Mucosa of descending colon (tissue), 3 donors: ENCODE results near the gene RPL3. TPM values are rescaled to one million over a fixed set of nuclear protein-coding genes. Genes with fewer than 3 reads are reported as not detected.

Experiments
- ATAC-seq: fragments of 200-7000 bp; cut with Tn5 transposase; one replicate; pipeline ENCODE4 v1.9.1; 2020; ENCODE audit warnings: mild to moderate bottlenecking, moderate library complexity
- DNase-seq, 3 donors: peaks; one replicate each; pipeline ENCODE4 v3.0.0-alpha.2; 2020
- H3K36me3 ChIP-seq: fragments of 200-600 bp; one replicate; pipeline ENCODE4 v1.8.0; 2021; ENCODE audit warnings: low read depth, mild to moderate bottlenecking
- H3K4me1 ChIP-seq: fragments of 200-600 bp; one replicate; pipeline ENCODE4 v1.8.0; 2021; ENCODE audit warnings: low read depth, mild to moderate bottlenecking
- H3K4me3 ChIP-seq: fragments of 200-600 bp; one replicate; pipeline ENCODE4 v1.8.0; 2021; ENCODE audit warnings: mild to moderate bottlenecking
- H3K9me3 ChIP-seq: fragments of 200-600 bp; one replicate; pipeline ENCODE4 v1.8.0; 2021; ENCODE audit warnings: mild to moderate bottlenecking
- CTCF ChIP-seq: fragments of 200-600 bp; IDR thresholded peaks from one replicate; pipeline ENCODE4 v1.8.0; 2022; ENCODE audit warnings: antibody characterized with exemption, mild to moderate bottlenecking
- intact Hi-C, 2 donors: fragments of 100-400 bp; cut with DNase I in 1 of 2; cut with micrococcal nuclease in 1 of 2; formaldehyde crosslinking; loops; one replicate each; pipeline versions ENCODE4 v1.11.0 to v1.11.1; 2022; cut with DNase I, micrococcal nuclease
- total RNA-seq, 3 donors: library from RNA; stranded (reverse); fragmentation: NEBNext Ultra II Directional in 2 of 3; extraction: Animal tissue kit (Norgen Biotek cat#: 25700) in 2 of 3; gene quantifications; one replicate each; pipeline versions ENCODE4 v1.2.1 to v1.2.4, GENCODE V29; 2021 to 2023
- donor health status: DM: no; HTN: no; CAD: no; lungs with moderate emphysema.
- donor health status: DM: no; HTN: no; CAD: no.
- donor health status: DM: no; HTN: yes; CAD: no.

RPL3 gene
- total RNA-seq, 3 donors from 2014 or later: 1,561 to 1,749 (median 1,709) TPM

GRCh38 chr22:39312410-39312809 lies 7.0 kb downstream of the RPL3 start:
- Histone ChIP-seq H3K36me3 (peaks cover 21% of the 10 kb centered on the region), H3K4me1 (peaks cover 24% of the 10 kb centered on the region), H3K4me3 (no peak overlapping the region), H3K9me3 (no peaks in the 10 kb centered on the region)
- TF ChIP-seq CTCF: no peak
- DNase-seq (peak in 1 of 3 donors; percentile 29), ATAC-seq (no peak)
- intact Hi-C loops: loop anchor here (5.0 to 10.0 kb wide), 2 partner anchors 138 to 140 kb away; no protein-coding TSS in a partner anchor

- no peak for ATAC-seq
- DNase-seq: peak in 1 of 3 donors; percentile 50
- intact Hi-C loops: loop anchor here (5.0 to 10.0 kb wide), 2 partner anchors 137 to 139 kb away; no protein-coding TSS in a partner anchor
- Histone ChIP-seq H3K36me3 (peaks cover 21% of the 10 kb centered on the region), H3K4me1 (peaks cover 18% of the 10 kb centered on the region), H3K4me3 (no peak overlapping the region), H3K9me3 (no peaks in the 10 kb centered on the region)
- TF ChIP-seq CTCF: no peak
Measured at GRCh38 chr22:39311592-39312400, 7.6 kb downstream of the RPL3 start.

GRCh38 chr22:39309881-39310714 lies 9.3 kb downstream of the RPL3 start:
- Histone ChIP-seq H3K36me3 (peaks cover 19% of the 10 kb centered on the region), H3K4me3 (no peak overlapping the region), H3K4me1 (peaks cover 4% of the 10 kb centered on the region), H3K9me3 (no peaks in the 10 kb centered on the region)
- TF ChIP-seq CTCF: no peak
- no peak for ATAC-seq
- intact Hi-C loops: loop anchor here (5.0 to 10.0 kb wide), 2 partner anchors 135 to 138 kb away; no protein-coding TSS in a partner anchor
- DNase-seq: no peak

GRCh38 chr22:39309364-39309861 lies 10.0 kb downstream of the RPL3 start:
- ATAC-seq (no peak), DNase-seq (no peak)
- H3K9me3 ChIP-seq: no peaks in the 10 kb centered on the region
- intact Hi-C loops: no loop called here
- H3K4me1 ChIP-seq: peaks cover under 1% of the 10 kb centered on the region
- peaks cover 13% of the 10 kb centered on the region for H3K36me3 ChIP-seq
- TF ChIP-seq CTCF: no peak
- no peak overlapping the region for H3K4me3 ChIP-seq

- ATAC-seq (peak; percentile 9), DNase-seq (peak in 1 of 3 donors; percentile 63)
- intact Hi-C loops: no loop called here
- H3K36me3 ChIP-seq: peaks cover 9% of the 10 kb centered on the region
- H3K4me1 ChIP-seq: no peaks in the 10 kb centered on the region
- TF ChIP-seq CTCF: no peak
- H3K9me3 ChIP-seq: no peaks in the 10 kb centered on the region
- no peak overlapping the region for H3K4me3 ChIP-seq
Measured at GRCh38 chr22:39308614-39309363, 10.6 kb downstream of the RPL3 start.
